Skeletal muscle satellite cell (primary cell): ENCODE data around the gene ACSF3.

Experiments used
- H3K27me3 ChIP-seq: 2 replicates; pipeline ENCODE4 v1.7.0; 2013; ENCODE audit warnings: low read length; ENCODE audit not compliant: control insufficient read depth, insufficient read depth
- H3K36me3 ChIP-seq: 2 replicates; pipeline ENCODE4 v1.7.0; 2013; ENCODE audit warnings: mild to moderate bottlenecking, control low read depth, low read length; ENCODE audit not compliant: insufficient read depth
- H3K4me1 ChIP-seq: 2 replicates; pipeline ENCODE4 v1.7.0; 2013; ENCODE audit warnings: low read length; ENCODE audit not compliant: control insufficient read depth, insufficient read depth
- H3K4me2 ChIP-seq: 2 replicates; pipeline ENCODE4 v1.7.0; 2013; ENCODE audit warnings: mild to moderate bottlenecking, low read length
- H3K4me3 ChIP-seq: 2 replicates; pipeline ENCODE4 v1.7.0; 2013; ENCODE audit warnings: low read length
- H3K9ac ChIP-seq: 2 replicates; pipeline ENCODE4 v1.7.0; 2013; ENCODE audit warnings: mild to moderate bottlenecking, low read depth, low read length, moderate library complexity
- H3K9me3 ChIP-seq: replicated peaks from 2 replicates; pipeline ENCODE4 v1.7.0; 2013; ENCODE audit warnings: mild to moderate bottlenecking, control low read depth, low read length

The ACSF3 gene

GRCh38 chr16:89147085-89147817, 53.6 kb downstream of the ACSF3 start:
- no peaks in the 10 kb centered on the region for H3K4me1 ChIP-seq
- no peak overlapping the region for H3K4me2 ChIP-seq
- H3K9me3 ChIP-seq, result no peaks in the 10 kb centered on the region
- peaks cover 24% of the 10 kb centered on the region for H3K36me3 ChIP-seq
- H3K4me3 ChIP-seq, result no peak overlapping the region
- H3K27me3 ChIP-seq, result no peaks in the 10 kb centered on the region
- H3K9ac ChIP-seq, result no peak overlapping the region

- Histone ChIP-seq H3K4me3 (no peak overlapping the region), H3K9me3 (no peaks in the 10 kb centered on the region), H3K4me1 (peaks cover 2% of the 10 kb centered on the region), H3K36me3 (peaks cover 18% of the 10 kb centered on the region), H3K4me2 (no peak overlapping the region), H3K27me3 (no peaks in the 10 kb centered on the region), H3K9ac (no peak overlapping the region)
These were observed 55.7 kb downstream of the ACSF3 start for GRCh38 chr16:89149386-89149785.

GRCh38 chr16:89150090-89150835, 56.6 kb downstream of the ACSF3 start:
- Histone ChIP-seq H3K9me3 (no peaks in the 10 kb centered on the region), H3K27me3 (no peaks in the 10 kb centered on the region), H3K4me2 (no peak overlapping the region), H3K36me3 (peaks cover 15% of the 10 kb centered on the region), H3K9ac (no peak overlapping the region), H3K4me1 (peaks cover 11% of the 10 kb centered on the region), H3K4me3 (no peak overlapping the region)

GRCh38 chr16:89150981-89151380, 57.3 kb downstream of the ACSF3 start:
- Histone ChIP-seq H3K27me3 (peaks cover 3% of the 10 kb centered on the region), H3K9ac (no peak overlapping the region), H3K4me1 (peaks cover 18% of the 10 kb centered on the region), H3K4me2 (no peak overlapping the region), H3K36me3 (peaks cover 11% of the 10 kb centered on the region), H3K4me3 (no peak overlapping the region), H3K9me3 (no peaks in the 10 kb centered on the region)

- peaks cover 15% of the 10 kb centered on the region for H3K27me3 ChIP-seq
- no peak overlapping the region for H3K4me2 ChIP-seq
- H3K36me3 ChIP-seq, result peaks cover 10% of the 10 kb centered on the region
- no peak overlapping the region for H3K4me3 ChIP-seq
- H3K4me1 ChIP-seq, result peaks cover 19% of the 10 kb centered on the region
- no peaks in the 10 kb centered on the region for H3K9me3 ChIP-seq
- H3K9ac ChIP-seq, result no peak overlapping the region
These were observed 59.4 kb downstream of the ACSF3 start for GRCh38 chr16:89152831-89153700.

- Histone ChIP-seq H3K4me2 (no peak overlapping the region), H3K9ac (no peak overlapping the region), H3K9me3 (no peaks in the 10 kb centered on the region), H3K4me3 (no peak overlapping the region), H3K36me3 (peaks cover 10% of the 10 kb centered on the region), H3K27me3 (peaks cover 15% of the 10 kb centered on the region), H3K4me1 (peaks cover 19% of the 10 kb centered on the region)
These were observed 60.2 kb downstream of the ACSF3 start for GRCh38 chr16:89153848-89154271.

GRCh38 chr16:89154390-89155183, 60.9 kb downstream of the ACSF3 start:
- H3K4me1 ChIP-seq, result peaks cover 19% of the 10 kb centered on the region
- H3K27me3 ChIP-seq, result peaks cover 15% of the 10 kb centered on the region
- no peak overlapping the region for H3K4me3 ChIP-seq
- no peaks in the 10 kb centered on the region for H3K9me3 ChIP-seq
- H3K36me3 ChIP-seq, result peaks cover 10% of the 10 kb centered on the region
- H3K9ac ChIP-seq, result no peak overlapping the region
- H3K4me2 ChIP-seq, result no peak overlapping the region

- H3K36me3 ChIP-seq, result peaks cover 6% of the 10 kb centered on the region
- H3K9ac ChIP-seq, result no peak overlapping the region
- H3K4me3 ChIP-seq, result no peak overlapping the region
- H3K4me2 ChIP-seq, result peak overlapping the region; percentile 15
- peaks cover 15% of the 10 kb centered on the region for H3K27me3 ChIP-seq
- peaks cover 19% of the 10 kb centered on the region for H3K4me1 ChIP-seq
- no peaks in the 10 kb centered on the region for H3K9me3 ChIP-seq
These were observed 61.6 kb downstream of the ACSF3 start for GRCh38 chr16:89155184-89155679.

- no peak overlapping the region for H3K4me3 ChIP-seq
- H3K9ac ChIP-seq, result no peak overlapping the region
- H3K4me1 ChIP-seq, result peaks cover 19% of the 10 kb centered on the region
- H3K27me3 ChIP-seq, result peaks cover 15% of the 10 kb centered on the region
- peaks cover 3% of the 10 kb centered on the region for H3K36me3 ChIP-seq
- no peaks in the 10 kb centered on the region for H3K9me3 ChIP-seq
- no peak overlapping the region for H3K4me2 ChIP-seq
These were observed 62.4 kb downstream of the ACSF3 start for GRCh38 chr16:89155851-89156739.
